Vagina (tissue), 2 donors: ENCODE results near the gene POT1.

Experiments used
- POLR2AphosphoS5 ChIP-seq, 2 donors: sonication (generic); formaldehyde crosslinking; IDR thresholded peaks; one replicate each; pipeline ENCODE4 v1.9.0; 2017; ENCODE audit warnings: antibody characterized with exemption in 2 of 2, mild to moderate bottlenecking in 2 of 2, low read depth in 1 of 2; ENCODE audit not compliant: insufficient read depth in 1 of 2
- TF ChIP-seq, protein P1 (sequence below), 3 experiments: fragments of 450-650 bp in 2 of 3; fragments of 200-600 bp in 1 of 3; sonication (generic) in 1 of 3; IDR thresholded peaks; one replicate each; pipeline ENCODE4 v1.5.1; 2017 to 2019; ENCODE audit warnings: antibody characterized with exemption in 3 of 3, mild to moderate bottlenecking in 2 of 3, moderate library complexity in 2 of 3

DNA sequence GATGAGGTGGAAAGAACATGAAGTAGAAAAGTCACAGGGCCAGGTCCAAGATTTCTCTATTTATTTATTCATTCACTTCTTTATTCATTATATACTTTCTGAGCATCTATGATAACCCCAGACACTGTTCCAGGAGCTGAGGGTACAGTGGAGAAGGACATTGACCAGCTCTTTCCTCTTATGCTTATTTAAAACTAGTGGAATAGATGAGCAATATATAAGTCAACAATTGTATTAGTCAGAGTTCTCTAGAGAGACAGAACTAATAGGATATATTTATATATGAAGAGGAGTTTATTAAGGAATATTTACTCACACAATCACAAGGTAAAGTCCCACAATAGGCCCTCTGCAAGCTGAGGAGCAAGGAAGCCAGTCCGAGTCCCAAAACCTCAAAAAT lies 149.0 kb downstream of the POT1 start:
- TF ChIP-seq, protein P1, sequence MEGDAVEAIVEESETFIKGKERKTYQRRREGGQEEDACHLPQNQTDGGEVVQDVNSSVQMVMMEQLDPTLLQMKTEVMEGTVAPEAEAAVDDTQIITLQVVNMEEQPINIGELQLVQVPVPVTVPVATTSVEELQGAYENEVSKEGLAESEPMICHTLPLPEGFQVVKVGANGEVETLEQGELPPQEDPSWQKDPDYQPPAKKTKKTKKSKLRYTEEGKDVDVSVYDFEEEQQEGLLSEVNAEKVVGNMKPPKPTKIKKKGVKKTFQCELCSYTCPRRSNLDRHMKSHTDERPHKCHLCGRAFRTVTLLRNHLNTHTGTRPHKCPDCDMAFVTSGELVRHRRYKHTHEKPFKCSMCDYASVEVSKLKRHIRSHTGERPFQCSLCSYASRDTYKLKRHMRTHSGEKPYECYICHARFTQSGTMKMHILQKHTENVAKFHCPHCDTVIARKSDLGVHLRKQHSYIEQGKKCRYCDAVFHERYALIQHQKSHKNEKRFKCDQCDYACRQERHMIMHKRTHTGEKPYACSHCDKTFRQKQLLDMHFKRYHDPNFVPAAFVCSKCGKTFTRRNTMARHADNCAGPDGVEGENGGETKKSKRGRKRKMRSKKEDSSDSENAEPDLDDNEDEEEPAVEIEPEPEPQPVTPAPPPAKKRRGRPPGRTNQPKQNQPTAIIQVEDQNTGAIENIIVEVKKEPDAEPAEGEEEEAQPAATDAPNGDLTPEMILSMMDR (IDR thresholded peaks at IDR 0.05) = no peak
- TF ChIP-seq POLR2AphosphoS5 (IDR thresholded peaks at IDR 0.05; ENCODE audit: insufficient read depth in 1 of 2, low read depth in 1 of 2) = no peak
